ENCODE data around the gene KRT8.

Gene KRT8

GRCh38 chr12:52848661-52849255 lies 56.1 kb downstream of the KRT8 start, which contains the start of gene KRT78:
KRT78 (minus strand) TSS chr12:52848994; CDS start chr12:52848930, 64 bp downstream.
- DNase-seq = no peak

DNA sequence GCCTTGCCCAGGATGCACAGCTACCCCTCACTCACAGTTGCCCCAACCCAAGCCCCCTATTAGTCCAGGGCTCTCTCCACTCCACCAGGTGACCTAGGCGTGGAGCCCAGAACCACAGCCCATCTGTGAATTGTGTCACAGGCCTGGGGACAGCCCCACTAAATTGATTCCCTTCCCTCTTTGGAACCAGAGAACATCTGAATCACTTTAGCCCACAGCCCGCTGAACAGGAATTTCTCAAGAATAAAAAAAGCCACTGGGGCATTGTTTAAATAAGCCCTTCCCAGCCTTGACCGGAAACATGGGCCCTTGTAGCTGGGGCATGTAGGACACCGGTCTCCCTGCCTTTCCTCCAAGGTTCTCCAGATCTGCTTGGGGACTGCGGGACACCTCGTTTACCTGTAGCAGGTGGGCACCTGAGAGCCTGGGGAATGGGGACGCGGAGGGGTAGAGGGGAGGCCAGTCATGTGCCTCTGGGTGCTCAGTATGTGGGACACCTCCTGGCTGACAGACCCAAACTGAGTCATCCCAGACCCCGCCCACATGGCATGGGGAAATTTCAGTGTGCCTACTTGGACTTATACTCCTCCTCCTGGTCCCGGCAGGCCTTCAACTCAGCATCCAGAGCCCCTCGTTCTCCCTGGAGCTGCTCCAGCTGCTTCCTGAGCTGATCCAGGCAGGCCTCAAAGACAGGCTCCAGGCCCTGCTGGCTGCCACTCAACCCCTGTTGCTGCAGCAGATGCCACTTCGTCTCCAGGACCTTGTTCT lies 57.4 kb downstream of the KRT8 start:
- no peak for DNase-seq

Data from nucleus accumbens (tissue), 56 donors.